Endothelial cell of umbilical vein (primary cell): ENCODE measurements around the gene IMPA2.

Source experiments
- CTCF ChIP-seq, 2 donors: IDR thresholded peaks; 1 replicate in 1 of 2; 2 replicates in 1 of 2; pipeline ENCODE4 v1.5.1; 2011; ENCODE audit warnings: low read length in 2 of 2, mild to moderate bottlenecking in 2 of 2, moderate library complexity in 2 of 2, control low read depth in 1 of 2, inconsistent platforms in 1 of 2, low read depth in 1 of 2; ENCODE audit not compliant: insufficient read depth in 1 of 2; ENCODE audit errors: extremely low read depth in 1 of 2
- GATA2 ChIP-seq: IDR thresholded peaks from 2 replicates; pipeline ENCODE4 v1.7.0; 2011; ENCODE audit warnings: low read depth, mild to moderate bottlenecking, moderate library complexity, mixed read lengths, low read length; ENCODE audit not compliant: insufficient read length, insufficient read depth
- MAX ChIP-seq: IDR thresholded peaks from 2 replicates; pipeline ENCODE4 v1.6.1; 2011; ENCODE audit not compliant: insufficient read depth, insufficient read length

GRCh38 chr18:11991021-11991795 lies 9.9 kb downstream of the IMPA2 start:
- TF ChIP-seq CTCF (IDR thresholded peaks at IDR 0.05; ENCODE audit: extremely low read depth in 1 of 2, insufficient read depth in 1 of 2, low read depth in 1 of 2, low read length in 2 of 2) (no peak), MAX (no peak), GATA2 (no peak)
